GM21576 (cell line): ENCODE measurements around the gene PRDM1.

Source experiments
- ATAC-seq: cut with Tn5 transposase; IDR thresholded peaks from one replicate; pipeline ENCODE4 v1.9.1; 2021; ENCODE audit warnings: mild to moderate bottlenecking, moderate library complexity; ENCODE audit not compliant: unreplicated experiment

PRDM1 gene

GRCh38 chr6:106085984-106086813 is at the start of gene PRDM1:
PRDM1 (plus strand) TSS chr6:106086336; CDS start chr6:106086554, 218 bp downstream.
- peak; percentile 76 for ATAC-seq

GRCh38 chr6:106037060-106037459 is 49.1 kb upstream of the PRDM1 start:
- no peak for ATAC-seq

- no peak for ATAC-seq
Observed at GRCh38 chr6:106039897-106040592, 46.1 kb upstream of the PRDM1 start.

- no peak for ATAC-seq
Observed at GRCh38 chr6:106044151-106044550, 42.0 kb upstream of the PRDM1 start.

- ATAC-seq = no peak
Observed at GRCh38 chr6:106045077-106045476, 41.1 kb upstream of the PRDM1 start.

- no peak for ATAC-seq
Observed at GRCh38 chr6:106046116-106046853, 39.9 kb upstream of the PRDM1 start.

GRCh38 chr6:106046854-106047200 is 39.3 kb upstream of the PRDM1 start:
- no peak for ATAC-seq

GRCh38 chr6:106048336-106048735 is 37.8 kb upstream of the PRDM1 start:
- no peak for ATAC-seq

GRCh38 chr6:106050538-106050937 is 35.6 kb upstream of the PRDM1 start:
- ATAC-seq = no peak

GRCh38 chr6:106051226-106051625 is 34.9 kb upstream of the PRDM1 start:
- ATAC-seq = no peak

- ATAC-seq = no peak
Observed at GRCh38 chr6:106053484-106054205, 32.5 kb upstream of the PRDM1 start.

- ATAC-seq = no peak
Observed at GRCh38 chr6:106055489-106055888, 30.6 kb upstream of the PRDM1 start.

- ATAC-seq = no peak
Observed at GRCh38 chr6:106056060-106056745, 29.9 kb upstream of the PRDM1 start.

- no peak for ATAC-seq
Observed at GRCh38 chr6:106056746-106057390, 29.3 kb upstream of the PRDM1 start.

- ATAC-seq = no peak
Observed at GRCh38 chr6:106059331-106059730, 26.8 kb upstream of the PRDM1 start.

- no peak for ATAC-seq
Observed at GRCh38 chr6:106060167-106060566, 26.0 kb upstream of the PRDM1 start.

GRCh38 chr6:106063448-106063850 is 22.7 kb upstream of the PRDM1 start:
- no peak for ATAC-seq

GRCh38 chr6:106064142-106064541 is 22.0 kb upstream of the PRDM1 start:
- ATAC-seq = no peak

GRCh38 chr6:106064756-106065155 is 21.4 kb upstream of the PRDM1 start:
- no peak for ATAC-seq

- ATAC-seq = no peak
Observed at GRCh38 chr6:106066989-106067388, 19.1 kb upstream of the PRDM1 start.
